Measurements from ENCODE around the gene RPP40. TPM values are rescaled to one million over a fixed set of nuclear protein-coding genes. Genes with fewer than 3 reads are reported as not detected.

The RPP40 gene
- total and polyA plus RNA-seq, 8 donors: 3.3 to 7.3 (median 4.9) TPM; not detected in 2

GRCh38 chr6:4953440-4953839 lies 50.4 kb downstream of the RPP40 start:
- Histone ChIP-seq H3K9me3 (no peaks in the 10 kb centered on the region), H3K4me3 (no peak overlapping the region), H3K36me3 (peaks cover 23 to 72% (median 66%) of the 10 kb centered on the region in 4 donors), H3K4me1 (no peaks in the 10 kb centered on the region), H3K27me3 (no peaks in the 10 kb centered on the region), H3K27ac (no peak overlapping the region)
- TF ChIP-seq POLR2AphosphoS5 (IDR thresholded peaks at IDR 0.05) (no peak), EP300 (IDR thresholded peaks at IDR 0.05) (no peak), POLR2A (IDR thresholded peaks at IDR 0.05) (no peak), CTCF (IDR thresholded peaks at IDR 0.05) (no peak)
- intact Hi-C loops (cut with DNase I; ENCODE audit: low total_unique reads): no loop called here
- 96 to 99% (median 97%) methylated on average over 12 of the region's 12 CpGs for WGBS, 5 donors
- DNase-seq: no peak

- no peak for DNase-seq
- no peaks in the 10 kb centered on the region for H3K9me3 ChIP-seq
- intact Hi-C loops (cut with DNase I; ENCODE audit: low total_unique reads): no loop called here
- peaks cover 27 to 92% (median 84%) of the 10 kb centered on the region in 4 donors for H3K36me3 ChIP-seq
- H3K4me1 ChIP-seq: no peaks in the 10 kb centered on the region
- 77 to 85% (median 78%) methylated on average over 14 of the region's 14 CpGs for WGBS, 5 donors
- no peak overlapping the region for H3K27ac ChIP-seq
- TF ChIP-seq EP300 (IDR thresholded peaks at IDR 0.05): no peak
- no peak for TF ChIP-seq CTCF (IDR thresholded peaks at IDR 0.05)
- no peak for TF ChIP-seq POLR2A (IDR thresholded peaks at IDR 0.05)
- no peak for TF ChIP-seq POLR2AphosphoS5 (IDR thresholded peaks at IDR 0.05)
- no peaks in the 10 kb centered on the region for H3K27me3 ChIP-seq
- no peak overlapping the region for H3K4me3 ChIP-seq
Observed at GRCh38 chr6:4950836-4951533, 52.9 kb downstream of the RPP40 start.

GRCh38 chr6:4950076-4950475 lies 53.8 kb downstream of the RPP40 start:
- Histone ChIP-seq H3K36me3 (peaks cover 35 to 92% (median 86%) of the 10 kb centered on the region in 4 donors), H3K4me3 (no peak overlapping the region), H3K27me3 (no peaks in the 10 kb centered on the region), H3K9me3 (no peaks in the 10 kb centered on the region), H3K4me1 (no peaks in the 10 kb centered on the region), H3K27ac (no peak overlapping the region)
- 95 to 99% (median 97%) methylated on average over 11 of the region's 11 CpGs for WGBS, 5 donors
- intact Hi-C loops (cut with DNase I; ENCODE audit: low total_unique reads): no loop called here
- no peak for DNase-seq
- no peak for TF ChIP-seq POLR2AphosphoS5 (IDR thresholded peaks at IDR 0.05)
- TF ChIP-seq CTCF (IDR thresholded peaks at IDR 0.05): no peak
- no peak for TF ChIP-seq POLR2A (IDR thresholded peaks at IDR 0.05)
- no peak for TF ChIP-seq EP300 (IDR thresholded peaks at IDR 0.05)

GRCh38 chr6:4948781-4949450 lies 54.9 kb downstream of the RPP40 start:
- peaks cover 32 to 92% (median 86%) of the 10 kb centered on the region in 4 donors for H3K36me3 ChIP-seq

More at GRCh38 chr6:4948781-4949450, 54.9 kb downstream of the RPP40 start:
- 88 to 94% (median 93%) methylated on average over 14 to 15 of the region's 15 CpGs for WGBS, 5 donors
- Histone ChIP-seq H3K27ac (no peak overlapping the region), H3K4me3 (no peak overlapping the region), H3K27me3 (no peaks in the 10 kb centered on the region), H3K4me1 (no peaks in the 10 kb centered on the region), H3K9me3 (no peaks in the 10 kb centered on the region)
- no peak for TF ChIP-seq POLR2A (IDR thresholded peaks at IDR 0.05)
- TF ChIP-seq CTCF (IDR thresholded peaks at IDR 0.05): no peak
- no peak for TF ChIP-seq EP300 (IDR thresholded peaks at IDR 0.05)
- TF ChIP-seq POLR2AphosphoS5 (IDR thresholded peaks at IDR 0.05): no peak
- intact Hi-C loops (cut with DNase I; ENCODE audit: low total_unique reads): no loop called here
- no peak for DNase-seq

Measured in stomach (tissue), 9 donors.